Stimulated activated CD8-positive, alpha-beta memory T cell treated with anti-CD3 and anti-CD28 coated beads, Interleukin-2, amount 100 ng/mL, for 48 hours (primary cell): ENCODE measurements around the gene FIBP.
"Not testable (repeated sequence)": the region's sequence is repeated elsewhere in the genome, so short reads cannot be mapped to it uniquely, and the experiment has no call there.

Experiments
- DNase-seq, 2 donors: peaks; one replicate each; pipeline ENCODE4 v3.0.0-alpha.2; 2020; ENCODE audit warnings: low read depth in 2 of 2

The FIBP gene

GRCh38 chr11:65859095-65859811, 29.0 kb downstream of the FIBP start:
- peak; percentile 99 for DNase-seq

DNA sequence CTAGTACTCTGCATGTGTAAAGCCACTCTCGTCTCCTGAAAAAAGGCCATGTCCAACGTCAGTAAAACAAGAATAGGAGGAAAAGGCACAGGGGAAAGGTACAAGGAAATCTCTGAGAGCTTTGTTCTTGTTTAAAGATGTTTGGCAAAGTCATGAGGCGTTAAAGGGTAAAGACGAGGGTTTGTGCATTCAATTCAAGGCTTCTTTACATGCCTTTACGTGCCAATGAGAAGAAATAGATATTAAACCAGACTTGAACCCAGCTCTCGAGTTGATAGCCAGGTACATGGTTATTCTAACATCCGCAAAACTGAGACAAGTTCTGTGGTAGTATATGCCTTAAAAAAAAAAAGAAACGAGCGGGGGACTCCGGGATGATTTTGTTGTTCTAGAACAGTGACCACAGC, 29.6 kb downstream of the FIBP start:
- DNase-seq: no peak

- peak; percentile 96 to 97 for DNase-seq
These were observed 30.2 kb downstream of the FIBP start, which contains the start of gene CFL1 for GRCh38 chr11:65857853-65858680. CFL1 (minus strand) TSS chr11:65858180; CDS start chr11:65858099, 81 bp downstream.

- DNase-seq: no peak
These were observed 30.8 kb downstream of the FIBP start for GRCh38 chr11:65857500-65857852.

- peak; percentile 76 to 79 for DNase-seq
These were observed 31.4 kb downstream of the FIBP start for GRCh38 chr11:65856689-65857499.

DNA sequence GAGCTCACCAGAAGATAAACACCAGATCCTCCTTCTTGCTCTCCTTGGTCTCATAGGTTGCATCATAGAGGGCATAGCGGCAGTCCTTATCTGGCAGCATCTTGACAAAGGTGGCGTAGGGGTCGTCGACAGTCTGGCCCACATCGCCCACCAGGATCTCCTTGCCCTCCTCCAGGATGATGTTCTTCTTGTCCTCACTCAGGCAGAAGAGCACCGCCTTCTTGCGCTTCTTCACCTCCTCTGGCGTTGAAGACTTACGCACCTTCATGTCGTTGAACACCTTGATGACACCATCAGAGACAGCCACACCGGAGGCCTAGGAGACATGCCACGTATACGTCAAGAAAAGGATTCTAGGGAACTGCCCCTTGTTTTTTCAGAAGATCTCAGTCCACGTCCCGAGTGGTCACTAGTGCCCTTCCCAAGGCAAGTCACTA, 32.3 kb downstream of the FIBP start:
- DNase-seq: no peak

DNA sequence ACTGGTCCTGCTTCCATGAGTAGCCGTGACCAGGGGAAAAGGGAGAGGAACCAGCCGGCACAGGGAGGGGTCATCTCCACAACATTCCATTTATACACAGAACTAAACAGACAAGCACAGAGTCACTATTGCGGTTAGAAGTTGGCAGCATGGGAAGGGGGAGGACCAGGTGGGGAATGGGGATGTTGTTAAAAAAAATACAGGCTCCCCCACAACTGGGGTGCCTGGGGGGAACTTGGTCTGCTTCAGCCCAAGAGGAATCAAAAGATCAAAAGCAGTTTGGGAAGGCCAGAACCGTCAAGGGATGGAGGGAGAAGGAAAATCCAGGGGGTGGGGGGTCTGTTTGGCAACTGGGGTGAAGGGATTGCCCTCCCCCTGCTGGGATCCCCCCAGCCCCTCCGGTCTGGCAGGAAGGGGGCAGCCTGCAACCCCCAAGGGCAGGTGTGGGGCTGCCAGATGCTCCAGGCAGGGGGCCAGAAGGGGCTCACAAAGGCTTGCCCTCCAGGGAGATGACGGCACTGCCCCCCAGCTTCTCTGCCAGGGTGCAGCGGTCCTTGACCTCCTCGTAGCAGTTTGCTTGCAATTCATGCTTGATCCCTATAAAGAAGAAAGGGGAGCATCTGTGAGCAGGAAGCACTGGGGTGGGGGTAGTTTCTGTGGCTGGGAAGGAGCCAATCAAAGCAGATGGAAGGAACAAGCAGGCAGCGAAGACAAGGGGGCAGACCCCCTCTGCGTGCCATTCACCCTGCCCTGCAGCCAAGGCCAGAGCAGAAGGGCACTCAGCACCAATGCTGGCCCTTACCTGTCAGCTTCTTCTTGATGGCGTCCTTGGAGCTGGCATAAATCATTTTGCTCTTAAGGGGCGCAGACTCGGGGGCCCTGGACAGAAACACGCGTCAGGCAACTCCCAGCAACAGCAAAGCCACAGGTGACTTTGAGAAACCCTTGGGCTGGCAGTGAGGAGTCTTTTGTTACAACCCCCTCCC, 33.1 kb downstream of the FIBP start:
- no peak for DNase-seq

GRCh38 chr11:65854161-65854592, 34.1 kb downstream of the FIBP start:
- no peak for DNase-seq

- DNase-seq: no peak
These were observed 34.9 kb downstream of the FIBP start for GRCh38 chr11:65853246-65853979.

GRCh38 chr11:65852508-65853245, 35.6 kb downstream of the FIBP start:
- no peak for DNase-seq

- DNase-seq: no peak
These were observed 36.3 kb downstream of the FIBP start for GRCh38 chr11:65851811-65852507.

DNA sequence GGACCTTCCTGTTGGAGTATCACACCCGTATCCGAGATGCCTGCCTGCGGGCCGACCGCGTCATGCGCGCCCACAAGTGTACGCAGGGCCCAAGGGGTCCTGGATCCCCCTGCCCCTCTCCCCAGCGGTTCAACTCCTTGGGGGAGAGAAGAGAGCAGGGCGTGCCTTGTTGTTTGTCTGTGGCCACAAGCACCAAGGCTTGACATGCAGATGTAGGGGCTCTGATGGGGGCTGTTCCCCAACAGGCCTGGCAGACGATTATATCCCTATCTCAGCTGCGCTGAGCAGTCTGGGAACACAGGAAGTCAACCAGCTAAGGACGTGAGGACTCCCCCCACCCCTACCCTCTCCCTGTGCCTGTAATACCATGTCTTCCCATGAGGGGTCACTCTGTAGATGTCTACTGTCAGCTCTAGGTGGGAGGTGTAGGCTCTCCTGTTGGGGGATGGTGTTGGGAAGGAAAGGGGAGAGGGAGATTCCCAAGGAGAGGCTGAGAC, 37.1 kb downstream of the FIBP start:
- no peak for DNase-seq

DNA sequence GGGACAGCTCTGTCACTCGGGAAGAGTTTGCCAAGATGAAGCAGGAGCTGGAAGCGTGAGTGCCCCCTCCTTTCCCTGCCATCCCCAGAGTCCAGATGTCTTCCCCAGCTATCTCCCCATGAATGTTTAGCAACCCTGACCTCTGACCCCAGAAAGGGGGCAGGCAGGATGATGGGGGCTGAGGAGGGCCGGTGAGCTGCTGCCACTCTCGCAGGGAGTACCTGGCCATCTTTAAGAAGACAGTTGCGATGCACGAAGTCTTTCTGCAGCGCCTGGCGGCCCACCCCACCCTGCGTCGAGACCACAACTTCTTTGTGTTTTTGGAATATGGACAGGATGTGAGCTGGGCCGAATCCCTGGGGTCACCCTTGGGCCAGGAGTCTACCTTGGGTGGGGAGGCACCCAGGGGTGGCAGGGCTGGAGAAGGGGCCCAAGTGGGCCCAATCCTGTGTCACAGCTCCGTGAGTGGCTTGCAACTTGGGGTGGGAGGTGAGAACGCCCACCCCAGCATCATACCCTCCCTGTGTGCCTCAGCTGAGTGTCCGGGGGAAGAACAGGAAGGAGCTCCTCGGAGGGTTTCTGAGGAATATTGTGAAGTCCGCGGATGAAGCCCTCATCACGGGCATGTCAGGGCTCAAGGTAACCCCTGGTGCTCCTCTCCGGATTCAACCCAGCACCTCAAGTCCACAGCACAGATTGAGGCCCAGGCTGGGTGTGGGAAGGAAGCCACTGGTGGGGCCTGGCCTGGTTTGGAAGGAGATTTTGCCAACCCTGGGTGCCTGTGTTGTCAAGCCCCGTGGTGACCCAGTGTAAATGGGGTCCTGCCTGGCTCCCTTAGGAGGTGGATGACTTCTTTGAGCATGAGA, 37.8 kb downstream of the FIBP start:
- no peak for DNase-seq

DNA sequence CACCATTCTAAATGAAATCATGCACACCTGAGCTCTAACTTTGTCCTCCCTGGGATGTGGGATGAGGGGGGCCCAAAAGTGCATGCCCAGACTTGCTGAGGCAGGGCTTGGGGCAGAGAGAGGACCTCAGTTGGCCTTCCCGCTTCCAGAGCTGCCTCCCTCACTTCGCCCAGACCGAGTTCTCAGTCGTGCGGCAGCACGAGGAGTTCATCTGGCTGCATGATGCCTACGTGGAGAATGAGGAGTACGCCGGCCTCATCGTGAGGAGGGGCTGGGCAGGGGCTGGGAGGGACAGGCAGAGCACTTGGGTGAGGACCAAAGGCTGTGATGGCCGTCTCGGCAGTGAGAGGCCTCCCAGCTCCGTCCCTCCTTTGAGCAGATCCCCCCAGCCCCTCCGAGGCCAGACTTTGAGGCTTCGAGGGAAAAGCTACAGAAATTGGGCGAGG, 38.5 kb downstream of the FIBP start:
- DNase-seq: no peak

- DNase-seq: no peak
These were observed 38.9 kb downstream of the FIBP start for GRCh38 chr11:65849366-65849765.

GRCh38 chr11:65848693-65849092, 39.6 kb downstream of the FIBP start:
- DNase-seq: not testable (repeated sequence)

GRCh38 chr11:65847746-65848145, 40.5 kb downstream of the FIBP start:
- no peak for DNase-seq
